Measurements from ENCODE around the gene ABCC1. TPM values are rescaled to one million over a fixed set of nuclear protein-coding genes. Genes with fewer than 3 reads are reported as not detected.
"Not testable (repeated sequence)": the region's sequence is repeated elsewhere in the genome, so short reads cannot be mapped to it uniquely, and the experiment has no call there.

ABCC1 gene
- total RNA-seq, 2 donors from 2014 or later = 22.0 to 22.2 TPM

- H3K36me3 ChIP-seq = no peaks in the 10 kb centered on the region
Observed at GRCh38 chr16:16171332-16171919, 222.0 kb downstream of the ABCC1 start.

DNA sequence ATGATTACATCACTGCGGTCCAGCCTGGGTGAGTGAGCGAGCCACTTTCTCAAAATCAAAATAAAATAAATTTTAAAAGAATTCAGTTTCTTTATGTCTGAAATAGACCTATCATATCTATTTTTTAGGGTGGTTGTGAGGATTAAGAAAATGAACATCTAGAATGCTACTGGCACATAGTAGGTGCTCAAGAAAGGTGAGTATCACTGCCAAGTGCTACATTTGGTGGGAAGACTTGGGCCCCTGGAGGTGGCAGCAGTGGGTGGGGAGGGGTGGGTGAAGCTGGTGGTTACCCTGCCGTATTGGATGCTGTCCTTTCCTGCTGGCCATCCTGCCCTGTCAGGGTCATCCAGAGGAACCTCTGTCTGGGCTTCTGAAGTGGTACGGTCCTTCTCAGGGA is 223.6 kb downstream of the ABCC1 start:
- Histone ChIP-seq H3K27ac (no peak overlapping the region), H3K4me1 (no peaks in the 10 kb centered on the region), H3K4me3 (no peak overlapping the region), H3K36me3 (no peaks in the 10 kb centered on the region), H3K9me3 (no peaks in the 10 kb centered on the region), H3K9ac (ENCODE audit: low read depth in 2 of 2, low read length in 2 of 2) (no peak overlapping the region), H3K27me3 (no peaks in the 10 kb centered on the region)
- intact Hi-C loops (cut with DNase I) = no loop called here
- TF ChIP-seq, protein P1, sequence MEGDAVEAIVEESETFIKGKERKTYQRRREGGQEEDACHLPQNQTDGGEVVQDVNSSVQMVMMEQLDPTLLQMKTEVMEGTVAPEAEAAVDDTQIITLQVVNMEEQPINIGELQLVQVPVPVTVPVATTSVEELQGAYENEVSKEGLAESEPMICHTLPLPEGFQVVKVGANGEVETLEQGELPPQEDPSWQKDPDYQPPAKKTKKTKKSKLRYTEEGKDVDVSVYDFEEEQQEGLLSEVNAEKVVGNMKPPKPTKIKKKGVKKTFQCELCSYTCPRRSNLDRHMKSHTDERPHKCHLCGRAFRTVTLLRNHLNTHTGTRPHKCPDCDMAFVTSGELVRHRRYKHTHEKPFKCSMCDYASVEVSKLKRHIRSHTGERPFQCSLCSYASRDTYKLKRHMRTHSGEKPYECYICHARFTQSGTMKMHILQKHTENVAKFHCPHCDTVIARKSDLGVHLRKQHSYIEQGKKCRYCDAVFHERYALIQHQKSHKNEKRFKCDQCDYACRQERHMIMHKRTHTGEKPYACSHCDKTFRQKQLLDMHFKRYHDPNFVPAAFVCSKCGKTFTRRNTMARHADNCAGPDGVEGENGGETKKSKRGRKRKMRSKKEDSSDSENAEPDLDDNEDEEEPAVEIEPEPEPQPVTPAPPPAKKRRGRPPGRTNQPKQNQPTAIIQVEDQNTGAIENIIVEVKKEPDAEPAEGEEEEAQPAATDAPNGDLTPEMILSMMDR (IDR thresholded peaks at IDR 0.05) = no peak
- DNase-seq = no peak

More at GRCh38 chr16:16171332-16171919, 222.0 kb downstream of the ABCC1 start:
- Histone ChIP-seq H3K27ac (no peak overlapping the region), H3K9ac (ENCODE audit: low read depth in 2 of 2, low read length in 2 of 2) (no peak overlapping the region), H3K27me3 (no peaks in the 10 kb centered on the region), H3K4me1 (no peaks in the 10 kb centered on the region), H3K9me3 (no peaks in the 10 kb centered on the region), H3K4me3 (no peak overlapping the region)
- TF ChIP-seq, protein P1 (IDR thresholded peaks at IDR 0.05) = no peak
- DNase-seq = no peak
- intact Hi-C loops (cut with DNase I) = no loop called here

DNA sequence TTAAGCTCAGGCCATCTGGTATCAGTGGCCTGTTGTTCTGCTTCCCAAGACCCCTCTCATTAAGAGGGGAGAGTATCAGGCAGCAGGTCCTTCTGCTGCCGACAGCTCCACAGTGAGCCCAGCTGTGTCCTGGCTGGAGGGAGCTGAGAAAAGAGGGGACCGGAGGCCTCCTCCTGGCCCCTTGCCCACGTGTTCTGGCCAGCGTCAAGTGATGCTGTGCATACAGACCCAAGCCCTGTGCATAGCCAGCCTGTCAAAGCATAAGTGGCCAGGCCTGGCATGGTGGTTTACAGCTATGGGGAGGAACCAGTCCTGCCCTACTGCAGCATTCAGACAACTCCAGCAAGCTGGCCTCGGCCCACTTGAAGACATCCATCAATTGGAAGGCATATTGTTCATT is 225.9 kb downstream of the ABCC1 start:
- intact Hi-C loops (cut with DNase I) = no loop called here
- TF ChIP-seq, protein P1 (IDR thresholded peaks at IDR 0.05) = no peak
- no peaks in the 10 kb centered on the region for H3K27me3 ChIP-seq
- H3K4me3 ChIP-seq = no peak overlapping the region
- no peak overlapping the region for H3K27ac ChIP-seq
- no peak for DNase-seq
- H3K9ac ChIP-seq (ENCODE audit: low read depth in 2 of 2, low read length in 2 of 2) = no peak overlapping the region
- no peaks in the 10 kb centered on the region for H3K36me3 ChIP-seq
- no peaks in the 10 kb centered on the region for H3K9me3 ChIP-seq
- H3K4me1 ChIP-seq = no peaks in the 10 kb centered on the region

- no peak for DNase-seq
- Histone ChIP-seq H3K27ac (no peak overlapping the region), H3K4me3 (no peak overlapping the region), H3K4me1 (no peaks in the 10 kb centered on the region), H3K9ac (ENCODE audit: low read depth in 2 of 2, low read length in 2 of 2) (no peak overlapping the region), H3K9me3 (no peaks in the 10 kb centered on the region), H3K27me3 (no peaks in the 10 kb centered on the region), H3K36me3 (no peaks in the 10 kb centered on the region)
- TF ChIP-seq, protein P1 (IDR thresholded peaks at IDR 0.05) = no peak
- intact Hi-C loops (cut with DNase I) = no loop called here
Observed at GRCh38 chr16:16176328-16176727, 226.9 kb downstream of the ABCC1 start.

GRCh38 chr16:16178455-16179162 is 229.2 kb downstream of the ABCC1 start:
- Histone ChIP-seq H3K27ac (no peak overlapping the region), H3K4me3 (no peak overlapping the region), H3K27me3 (no peaks in the 10 kb centered on the region), H3K4me1 (no peaks in the 10 kb centered on the region), H3K36me3 (no peaks in the 10 kb centered on the region), H3K9me3 (no peaks in the 10 kb centered on the region), H3K9ac (ENCODE audit: low read depth in 2 of 2, low read length in 2 of 2) (no peak overlapping the region)
- TF ChIP-seq, protein P1 (IDR thresholded peaks at IDR 0.05) = no peak
- intact Hi-C loops (cut with DNase I) = no loop called here
- no peak for DNase-seq

GRCh38 chr16:16181748-16182147 is 232.3 kb downstream of the ABCC1 start:
- H3K4me3 ChIP-seq; H3K4me1 ChIP-seq; DNase-seq; H3K27me3 ChIP-seq; H3K27ac ChIP-seq; intact Hi-C loops (cut with DNase I); H3K36me3 ChIP-seq; H3K9ac ChIP-seq (ENCODE audit: low read depth in 2 of 2, low read length in 2 of 2); H3K9me3 ChIP-seq: not testable (repeated sequence)

Data from colonic mucosa (tissue), 4 donors.